Subcutaneous adipose tissue (tissue), 4 donors: ENCODE measurements around the gene CLCNKA. TPM values are rescaled to one million over a fixed set of nuclear protein-coding genes. Genes with fewer than 3 reads are reported as not detected.

Experiments used
- small RNA-seq: library from RNA; depleted of rRNA; stranded (forward); fragments of <200 nt; gene quantifications from one replicate; pipeline ENCODE3, GENCODE V24; 2016
- total RNA-seq, 4 donors: library from RNA; depleted of rRNA; stranded (reverse); fragments of >200 nt; gene quantifications; one replicate each; pipeline ENCODE4 v1.1.0, GENCODE V29; 2016
- TF ChIP-seq, protein P1 (sequence below): fragments of 450-650 bp; IDR thresholded peaks from one replicate; pipeline ENCODE4 v1.5.1; 2016; ENCODE audit warnings: low read depth, mild to moderate bottlenecking, control low read depth, antibody characterized with exemption, moderate library complexity

The CLCNKA gene
- total RNA-seq, 4 donors from 2014 or later: 0.66 to 1.5 TPM; not detected in 2

DNA sequence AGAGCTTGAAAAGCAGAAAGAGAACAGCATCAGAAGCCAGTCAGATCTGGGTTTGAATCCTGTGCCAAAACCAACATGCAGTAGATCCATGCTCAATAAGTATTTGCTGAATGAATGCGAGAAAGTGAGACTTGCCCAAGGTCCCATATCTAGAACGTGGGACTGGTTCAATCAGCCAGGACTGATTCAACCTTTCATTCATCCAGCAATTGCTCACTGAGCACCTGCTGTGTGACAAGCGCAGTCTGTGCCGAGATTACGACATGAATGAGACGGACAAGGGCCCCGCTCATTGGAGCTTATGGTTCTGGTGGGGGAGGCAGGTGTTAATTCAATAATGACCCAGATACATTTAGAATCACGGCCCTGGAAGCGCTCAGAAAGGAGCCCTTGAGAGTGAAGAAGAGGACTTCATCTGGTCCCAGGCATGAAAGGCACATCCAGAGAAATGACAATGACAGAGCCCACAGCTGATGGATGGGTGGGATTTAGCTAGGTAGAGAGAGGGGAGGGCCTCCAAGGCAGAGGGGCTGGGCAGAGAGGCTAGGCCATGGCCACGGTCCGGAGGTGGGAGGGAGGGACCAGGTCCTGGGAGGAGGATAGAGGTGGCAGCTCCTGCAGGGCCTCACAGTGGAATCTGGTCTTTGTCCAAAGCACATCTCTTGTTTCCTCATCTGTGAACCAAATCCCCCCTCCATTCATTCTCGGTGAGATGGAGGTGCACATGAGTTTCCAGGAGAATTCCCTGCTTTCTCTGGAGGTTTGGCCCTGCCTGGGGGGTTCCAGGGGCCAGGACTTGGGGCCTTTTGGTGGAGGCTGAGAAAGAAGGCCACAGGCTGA, 55.8 kb downstream of the CLCNKA start:
- TF ChIP-seq, protein P1, sequence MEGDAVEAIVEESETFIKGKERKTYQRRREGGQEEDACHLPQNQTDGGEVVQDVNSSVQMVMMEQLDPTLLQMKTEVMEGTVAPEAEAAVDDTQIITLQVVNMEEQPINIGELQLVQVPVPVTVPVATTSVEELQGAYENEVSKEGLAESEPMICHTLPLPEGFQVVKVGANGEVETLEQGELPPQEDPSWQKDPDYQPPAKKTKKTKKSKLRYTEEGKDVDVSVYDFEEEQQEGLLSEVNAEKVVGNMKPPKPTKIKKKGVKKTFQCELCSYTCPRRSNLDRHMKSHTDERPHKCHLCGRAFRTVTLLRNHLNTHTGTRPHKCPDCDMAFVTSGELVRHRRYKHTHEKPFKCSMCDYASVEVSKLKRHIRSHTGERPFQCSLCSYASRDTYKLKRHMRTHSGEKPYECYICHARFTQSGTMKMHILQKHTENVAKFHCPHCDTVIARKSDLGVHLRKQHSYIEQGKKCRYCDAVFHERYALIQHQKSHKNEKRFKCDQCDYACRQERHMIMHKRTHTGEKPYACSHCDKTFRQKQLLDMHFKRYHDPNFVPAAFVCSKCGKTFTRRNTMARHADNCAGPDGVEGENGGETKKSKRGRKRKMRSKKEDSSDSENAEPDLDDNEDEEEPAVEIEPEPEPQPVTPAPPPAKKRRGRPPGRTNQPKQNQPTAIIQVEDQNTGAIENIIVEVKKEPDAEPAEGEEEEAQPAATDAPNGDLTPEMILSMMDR: no peak

DNA sequence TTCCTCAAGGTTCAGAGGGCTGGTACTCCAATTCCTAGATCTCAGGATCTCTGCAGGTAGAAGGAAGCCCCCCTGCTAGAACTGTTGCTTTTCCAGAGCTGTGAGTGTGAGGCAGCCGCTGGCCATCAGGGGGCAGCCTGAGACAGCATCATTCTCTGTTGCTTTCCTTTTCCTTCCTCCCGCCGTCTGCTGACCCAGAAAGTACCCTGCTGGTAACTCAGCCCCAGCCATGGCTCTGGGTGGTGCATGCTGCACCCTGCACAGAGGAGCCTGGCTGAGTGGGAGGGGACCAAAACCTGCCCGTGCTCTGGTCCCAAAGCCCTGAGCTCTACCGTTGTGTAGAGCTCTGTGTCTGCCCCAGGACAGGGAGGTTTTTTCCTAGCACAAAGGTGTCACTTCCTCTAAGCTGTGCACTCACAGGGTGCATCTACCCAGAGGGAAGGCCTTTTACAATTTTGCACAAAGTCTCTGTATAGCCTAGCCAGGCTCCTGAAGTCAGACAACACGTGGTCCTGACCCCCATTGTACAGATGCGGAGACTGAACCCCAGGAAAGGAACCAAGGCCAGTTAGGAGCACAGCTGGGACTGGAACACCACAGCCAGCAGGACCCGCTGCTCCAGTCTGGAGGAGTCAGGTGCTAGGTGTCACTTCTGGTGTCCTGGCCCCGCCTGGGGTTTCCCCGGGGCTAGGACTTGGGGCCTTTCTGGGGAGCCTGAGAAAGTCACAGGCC, 57.3 kb downstream of the CLCNKA start:
- TF ChIP-seq, protein P1: no peak

DNA sequence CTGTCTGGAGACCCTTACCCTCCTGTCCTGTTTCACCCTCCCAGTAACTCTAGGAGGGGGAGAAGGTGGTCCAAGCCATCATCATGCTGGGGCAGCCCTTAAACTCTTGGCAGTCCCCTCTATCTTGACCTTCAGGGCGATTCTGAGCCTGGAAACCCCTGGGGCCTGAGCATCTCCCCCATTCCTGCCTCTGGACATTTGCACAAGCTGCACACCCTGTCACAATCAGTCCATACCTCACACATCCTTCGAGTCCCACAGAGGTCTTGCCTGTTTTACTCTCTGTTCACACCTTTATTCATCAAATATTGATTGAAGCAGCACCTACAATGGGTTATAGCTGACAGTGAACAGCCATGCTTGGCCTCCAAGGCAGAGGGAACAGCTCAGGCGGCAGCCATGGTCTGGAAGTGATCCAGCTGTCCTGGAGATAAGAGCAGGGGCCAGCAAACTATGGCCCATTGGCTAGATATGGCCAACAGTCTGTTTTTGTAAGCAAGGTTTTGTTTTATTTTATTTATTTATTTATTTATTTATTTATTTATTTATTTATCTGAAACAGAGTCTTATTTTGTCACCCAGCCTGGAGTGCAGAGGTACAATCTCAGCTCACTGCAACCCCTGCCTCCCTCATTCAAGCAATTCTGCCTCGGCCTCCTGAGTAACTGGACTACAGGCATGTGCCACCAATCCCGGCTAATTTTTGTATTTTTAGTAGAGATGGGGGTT, 58.8 kb downstream of the CLCNKA start:
- TF ChIP-seq, protein P1: no peak

DNA sequence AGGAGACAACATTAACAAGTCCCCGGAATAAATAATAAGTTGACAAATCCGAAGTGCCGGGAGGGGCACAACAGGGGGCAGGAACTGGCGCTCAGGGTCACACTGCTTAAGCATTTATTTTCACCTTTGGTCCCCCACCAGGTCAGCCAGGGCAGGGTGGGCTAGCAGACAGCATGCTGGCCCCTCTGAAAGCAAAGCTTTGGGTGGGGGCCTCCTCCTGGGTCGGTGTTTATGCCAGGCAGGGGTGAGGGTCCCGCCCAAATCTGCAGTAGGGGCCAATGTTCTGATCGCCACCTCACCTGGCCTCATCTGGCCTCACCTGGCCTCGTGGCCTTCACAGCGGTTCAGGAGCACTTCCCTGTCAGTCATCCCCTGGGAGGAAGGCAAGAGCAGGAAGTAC, 59.8 kb downstream of the CLCNKA start:
- TF ChIP-seq, protein P1: no peak

DNA sequence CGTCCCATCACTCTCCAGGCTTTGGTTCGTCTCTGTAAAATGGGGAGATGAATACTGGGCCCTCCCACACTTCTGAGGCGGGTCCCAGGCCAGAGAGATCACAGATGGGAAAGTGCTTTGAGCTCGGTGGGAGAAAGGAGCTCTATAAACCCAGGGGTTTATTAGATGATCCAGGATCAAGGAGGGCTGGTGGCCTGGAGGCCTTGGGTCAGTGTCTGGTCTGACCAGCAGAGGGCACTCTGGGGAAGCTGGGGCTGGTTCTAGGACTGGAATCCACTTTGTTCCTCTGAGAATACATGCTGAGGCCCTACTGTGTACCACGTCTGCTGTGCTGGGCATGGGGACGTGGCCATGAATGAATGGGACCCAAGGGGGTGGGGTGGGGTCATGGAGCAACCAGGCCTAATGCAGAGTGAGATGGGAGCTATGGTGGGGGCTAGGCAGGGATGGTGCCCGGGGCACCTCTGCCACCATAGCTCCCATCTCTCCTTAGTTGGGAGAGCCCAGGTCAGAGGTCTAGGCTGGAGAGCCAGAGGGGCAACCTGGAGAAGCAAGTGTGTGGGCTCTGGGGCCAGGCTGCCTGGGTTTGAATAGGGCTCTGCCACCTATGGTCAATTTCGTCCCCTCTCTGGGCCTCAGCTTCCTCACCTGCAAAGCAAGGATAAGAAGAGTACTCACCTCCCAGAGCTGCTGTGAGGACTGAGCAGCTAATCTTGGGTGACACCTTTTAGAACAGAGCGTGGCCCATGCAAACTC, 60.6 kb downstream of the CLCNKA start:
- TF ChIP-seq, protein P1: no peak

DNA sequence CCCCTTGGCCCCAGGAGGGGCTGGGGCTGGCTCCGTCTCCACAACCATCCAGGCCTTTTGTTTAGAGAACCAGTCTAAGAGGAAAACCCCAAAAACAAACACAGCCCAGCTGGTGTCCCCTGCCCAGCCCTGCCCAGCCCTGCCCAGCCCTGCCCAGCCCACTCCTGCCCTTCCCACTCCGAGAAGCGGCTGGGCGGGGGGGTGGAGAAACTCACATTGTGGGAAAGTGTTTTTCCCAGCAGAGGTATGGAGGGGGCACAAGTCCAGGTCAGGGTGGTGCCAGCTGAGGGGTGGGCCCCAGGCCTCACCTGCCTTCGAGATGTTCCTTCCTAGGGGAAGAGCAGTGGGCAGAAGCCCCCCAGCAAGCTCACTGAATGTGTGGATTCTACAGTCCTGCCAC, 61.6 kb downstream of the CLCNKA start:
- TF ChIP-seq, protein P1: no peak

Small RNAs within 50 kb of the gene (small RNA-seq; reads per million reads assigned to genes)
- gene AL355994.1 (not detected), gene AL355994.5 (not detected)

Other genes starting within 250 kb of the CLCNKA start
- gene UQCRHL, start 214.4 kb upstream of the CLCNKA start, total RNA-seq: 1 to 10 TPM; 1.5 to 2.6 (median 1.7) TPM
- 10 to 100 TPM; 44.0 to 83.3 (median 67.1) TPM for gene SPEN, start 174.3 kb upstream of the CLCNKA start, total RNA-seq
- gene ZBTB17, start 45.9 kb upstream of the CLCNKA start, total RNA-seq: 10 to 100 TPM; 21.6 to 42.0 (median 25.4) TPM
- not detected for gene SRARP, start 17.8 kb upstream of the CLCNKA start, total RNA-seq
- 100 to 1,000 TPM in 3 of 4 donors, 10 to 100 TPM in 1; 32.3 to 429 (median 122) TPM for gene HSPB7, start 4.0 kb upstream of the CLCNKA start, total RNA-seq
- under 1 TPM in 2 of 4 donors, not detected in 2; 0.17 to 0.44 TPM for gene CLCNKB, start 21.7 kb downstream of the CLCNKA start, total RNA-seq
- gene FAM131C, start 51.6 kb downstream of the CLCNKA start, total RNA-seq: under 1 TPM in 1 of 4 donors, not detected in 3; 0.51 TPM
- gene EPHA2, start 134.0 kb downstream of the CLCNKA start, total RNA-seq: 10 to 100 TPM in 1 of 4 donors, 1 to 10 TPM in 3; 3.6 to 20.3 (median 7.3) TPM
- 10 to 100 TPM in 1 of 4 donors, 1 to 10 TPM in 3; 1.1 to 16.0 (median 3.3) TPM for gene ARHGEF19, start 190.6 kb downstream of the CLCNKA start, total RNA-seq
- gene CPLANE2, start 215.1 kb downstream of the CLCNKA start, total RNA-seq: 1 to 10 TPM; 1.0 to 3.4 (median 2.3) TPM